Stimulated activated CD8-positive, alpha-beta memory T cell treated with anti-CD3 and anti-CD28 coated beads, Interleukin-4, amount 100 ng/mL, for 1 hour (primary cell): ENCODE data around the gene GLTPD2.

ENCODE experiments used
- DNase-seq, 2 donors: peaks; one replicate each; pipeline ENCODE4 v3.0.0-alpha.2; 2020; ENCODE audit warnings: low read depth in 2 of 2, low spot score in 1 of 2

GLTPD2 gene

DNA sequence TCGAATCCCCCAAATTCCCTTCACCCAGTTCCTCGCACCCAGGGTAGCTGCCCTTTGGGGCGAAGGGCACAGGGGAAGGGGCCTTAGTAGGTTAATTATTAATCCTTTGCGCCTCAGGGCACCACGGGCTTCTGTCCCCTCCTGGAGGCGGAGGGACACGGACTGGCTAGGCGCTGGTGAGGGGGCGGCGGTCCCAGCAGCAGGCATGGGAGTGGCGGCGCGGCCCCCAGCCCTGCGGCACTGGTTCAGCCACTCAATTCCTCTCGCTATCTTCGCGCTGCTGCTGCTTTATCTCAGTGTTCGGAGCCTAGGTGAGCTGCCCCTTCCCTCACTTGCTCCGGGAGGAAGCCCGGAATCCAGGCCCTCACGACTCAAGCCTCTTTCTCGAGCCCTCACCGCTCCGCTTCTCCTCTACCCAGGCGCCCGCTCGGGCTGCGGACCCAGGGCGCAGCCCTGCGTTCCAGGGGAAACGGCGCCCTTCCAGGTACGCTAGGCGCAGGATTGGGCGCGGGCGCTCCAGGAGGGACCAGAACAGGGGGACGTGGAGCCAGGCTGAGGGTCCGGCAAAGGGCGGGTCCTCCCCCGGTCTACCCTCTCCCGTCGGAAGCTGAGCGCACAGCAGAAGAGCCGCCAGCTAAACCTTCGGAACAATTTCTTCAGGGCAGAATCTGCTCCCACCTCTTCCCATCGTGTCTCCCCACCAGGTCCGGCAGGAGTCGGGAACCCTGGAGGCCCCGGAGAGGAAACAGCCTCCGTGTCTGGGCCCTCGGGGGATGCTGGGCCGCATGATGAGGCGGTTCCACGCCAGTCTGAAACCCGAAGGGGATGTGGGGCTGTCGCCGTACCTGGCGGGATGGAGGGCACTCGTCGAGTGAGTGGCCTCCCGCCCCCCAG lies at the start of gene GLTPD2:
Gene GLTPD2 (plus strand): TSS at position 158 of the 894 bp plus-strand sequence. CDS start 48 bp downstream, at position 206.
- DNase-seq = no peak

DNA sequence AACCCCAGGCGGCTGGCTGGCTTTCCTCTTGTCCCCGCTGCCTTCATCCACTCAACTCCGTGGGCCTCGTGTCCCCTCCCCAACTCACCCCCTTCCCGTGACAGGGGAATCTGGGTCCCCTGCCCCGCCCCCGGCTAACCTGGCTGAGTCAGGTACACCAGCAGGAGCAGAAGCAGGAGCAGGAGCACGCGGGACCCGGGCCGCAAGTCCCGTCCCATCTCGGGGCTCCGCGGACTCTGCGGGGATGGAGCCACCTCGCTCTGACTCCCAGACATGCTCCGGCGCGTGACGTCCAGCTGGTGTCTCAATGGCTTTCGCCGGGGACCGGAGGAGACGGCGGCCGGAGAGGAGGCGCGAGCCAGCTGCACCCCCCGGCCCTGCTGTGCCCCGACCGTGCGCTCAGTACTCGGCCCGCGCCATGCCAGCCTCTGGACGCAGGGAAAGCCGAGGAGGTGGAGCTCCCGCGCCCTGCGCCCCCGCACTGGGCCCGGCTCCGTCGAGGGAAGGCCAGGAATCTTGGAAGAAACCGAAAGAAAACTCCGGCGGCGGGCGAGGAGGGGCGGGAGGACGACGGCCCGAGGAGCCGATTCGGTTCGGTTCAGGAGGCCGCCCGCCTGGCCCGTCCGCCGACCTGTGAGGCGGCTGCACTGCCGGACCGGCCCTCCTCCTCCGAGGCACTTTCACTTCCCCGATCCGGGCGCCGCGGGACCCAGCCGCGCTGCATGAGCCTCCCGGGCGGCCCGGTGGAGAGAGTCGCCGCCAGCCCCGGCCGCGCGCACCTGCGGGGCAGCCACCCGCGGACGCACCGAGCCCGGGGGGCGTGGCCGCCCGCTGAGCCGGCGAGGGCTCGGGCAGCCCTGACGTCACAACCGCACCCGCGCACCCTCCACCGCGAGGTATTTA lies 49.4 kb upstream of the GLTPD2 start, which contains the start of the genes CXCL16 and ZMYND15:
Gene CXCL16 (minus strand): TSS at position 807 of the 903 bp plus-strand sequence. CDS start 589 bp downstream, at position 218.
Gene ZMYND15 (plus strand): TSS at position 712 of the 903 bp plus-strand sequence. CDS start 716 bp downstream, outside the sequence.
- DNase-seq = peak in 1 of 2 donors; percentile 38

GRCh38 chr17:4740025-4740351 lies 48.8 kb upstream of the GLTPD2 start:
- no peak for DNase-seq

DNA sequence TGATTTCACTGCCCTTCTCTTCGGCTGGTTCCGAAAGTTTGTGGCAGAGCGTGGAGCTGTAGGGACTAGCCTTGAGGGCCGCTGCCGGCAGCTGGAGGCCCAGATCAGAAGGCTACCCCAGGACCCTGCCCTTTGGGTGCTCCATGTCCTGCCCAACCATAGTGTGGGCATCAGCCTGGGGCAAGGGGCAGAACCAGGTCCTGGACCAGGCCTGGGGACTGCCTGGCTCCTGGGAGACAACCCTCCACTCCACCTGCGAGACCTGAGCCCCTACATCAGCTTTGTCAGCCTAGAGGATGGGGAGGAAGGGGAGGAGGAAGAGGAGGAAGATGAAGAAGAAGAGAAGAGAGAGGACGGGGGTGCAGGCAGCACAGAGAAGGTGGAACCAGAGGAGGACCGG lies 48.2 kb upstream of the GLTPD2 start:
- DNase-seq = no peak

DNA sequence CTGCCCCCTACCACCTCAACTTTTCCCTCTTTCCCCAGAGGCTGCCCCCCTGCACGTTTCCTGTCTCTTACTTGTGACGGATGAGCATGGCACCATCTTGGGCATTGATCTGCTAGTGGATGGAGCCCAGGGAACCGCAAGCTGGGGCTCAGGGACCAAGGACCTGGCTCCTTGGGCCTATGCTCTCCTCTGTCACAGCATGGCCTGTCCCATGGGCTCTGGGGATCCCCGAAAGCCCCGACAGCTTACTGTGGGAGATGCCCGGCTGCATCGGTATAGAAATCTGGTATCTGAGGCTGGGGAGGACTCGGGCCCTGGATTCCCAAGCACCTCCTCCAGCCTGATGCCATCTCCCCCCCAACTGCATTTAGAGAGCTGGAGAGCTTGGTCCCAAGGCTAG lies 47.2 kb upstream of the GLTPD2 start:
- DNase-seq = no peak

GRCh38 chr17:4742133-4742532 lies 46.6 kb upstream of the GLTPD2 start:
- no peak for DNase-seq

GRCh38 chr17:4742629-4743028 lies 46.1 kb upstream of the GLTPD2 start:
- no peak for DNase-seq

DNA sequence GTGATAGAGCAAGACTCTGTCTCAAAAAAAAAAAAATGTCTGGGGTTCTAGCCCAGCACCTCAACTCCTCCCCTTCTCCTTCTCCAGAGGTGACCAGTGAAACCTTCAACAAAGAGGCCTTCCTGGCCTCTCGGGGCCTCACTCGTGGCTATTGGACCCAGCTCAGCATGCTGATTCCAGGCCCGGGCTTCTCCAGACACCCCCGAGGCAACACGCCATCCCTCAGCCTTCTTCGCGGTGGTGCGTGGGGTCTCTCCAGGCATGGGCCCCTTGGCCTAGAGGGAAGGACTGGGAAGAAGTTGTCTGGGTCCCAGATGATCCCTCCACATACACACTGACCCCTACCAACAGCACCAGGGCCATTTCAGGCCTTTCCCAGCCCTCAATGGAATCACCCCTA lies 45.5 kb upstream of the GLTPD2 start:
- DNase-seq = no peak

DNA sequence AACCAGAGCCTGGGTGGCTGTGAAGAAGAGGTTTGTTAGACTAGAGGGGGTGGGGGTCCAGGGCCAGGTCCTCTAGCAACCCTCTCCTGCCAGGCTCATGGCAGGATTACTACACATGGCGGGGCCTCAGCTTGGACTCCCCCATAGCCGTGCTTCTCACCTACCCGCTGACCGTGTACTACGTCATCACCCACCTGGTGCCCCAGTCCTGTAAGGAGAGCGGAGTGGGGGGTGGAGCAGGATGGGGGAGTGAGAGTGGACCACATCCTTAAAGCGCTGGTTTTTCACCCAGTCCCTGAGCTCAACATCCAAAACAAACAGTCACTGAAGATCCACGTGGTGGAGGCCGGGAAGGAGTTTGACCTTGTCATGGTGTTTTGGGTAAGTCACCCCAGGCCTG lies 44.9 kb upstream of the GLTPD2 start:
- no peak for DNase-seq

DNA sequence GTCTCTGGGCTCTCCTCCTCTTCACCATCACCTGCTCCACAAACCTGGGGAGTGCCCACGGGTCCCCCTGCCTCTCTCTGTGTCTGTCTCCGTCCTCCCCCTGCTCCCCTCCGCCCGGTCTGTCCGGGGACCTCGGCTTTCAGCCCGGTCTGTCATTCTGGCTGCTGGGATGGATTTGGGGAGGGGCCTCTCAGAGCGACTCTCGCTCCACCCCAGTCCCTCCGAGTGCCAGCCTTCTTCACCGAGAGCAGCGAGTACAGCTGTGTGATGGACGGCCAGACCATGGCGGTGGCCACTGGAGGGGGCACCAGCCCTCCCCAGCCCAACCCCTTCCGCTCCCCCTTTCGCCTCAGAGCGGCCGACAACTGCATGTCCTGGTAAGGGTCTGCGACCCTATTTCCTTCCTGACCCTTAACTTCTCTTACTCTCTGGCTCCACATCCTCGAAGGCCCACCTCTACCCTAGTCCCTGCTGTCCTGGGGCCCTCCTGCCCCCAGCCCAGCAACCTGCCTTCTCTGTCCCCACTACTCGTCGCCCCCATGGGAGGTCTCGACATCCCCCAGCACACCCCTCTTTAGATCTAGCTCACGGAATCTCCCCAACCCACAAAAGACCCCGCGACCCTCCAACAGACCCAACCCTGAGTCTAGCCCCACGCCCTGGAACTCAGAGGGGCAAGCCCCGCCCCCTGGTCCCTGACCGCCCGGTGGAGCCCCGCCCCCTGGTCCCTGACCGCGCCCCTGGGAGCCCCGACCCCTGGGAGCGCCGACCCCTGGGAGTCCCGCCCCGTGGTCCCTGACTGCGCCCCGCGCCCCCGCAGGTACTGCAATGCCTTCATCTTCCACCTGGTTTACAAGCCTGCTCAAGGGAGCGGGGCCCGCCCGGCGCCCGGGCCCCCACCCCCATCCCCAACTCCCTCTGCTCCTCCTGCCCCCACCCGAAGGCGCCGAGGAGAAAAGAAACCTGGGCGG lies 43.5 kb upstream of the GLTPD2 start:
- no peak for DNase-seq

- DNase-seq = no peak
Measured at GRCh38 chr17:4747847-4748246, 40.9 kb upstream of the GLTPD2 start.

DNA sequence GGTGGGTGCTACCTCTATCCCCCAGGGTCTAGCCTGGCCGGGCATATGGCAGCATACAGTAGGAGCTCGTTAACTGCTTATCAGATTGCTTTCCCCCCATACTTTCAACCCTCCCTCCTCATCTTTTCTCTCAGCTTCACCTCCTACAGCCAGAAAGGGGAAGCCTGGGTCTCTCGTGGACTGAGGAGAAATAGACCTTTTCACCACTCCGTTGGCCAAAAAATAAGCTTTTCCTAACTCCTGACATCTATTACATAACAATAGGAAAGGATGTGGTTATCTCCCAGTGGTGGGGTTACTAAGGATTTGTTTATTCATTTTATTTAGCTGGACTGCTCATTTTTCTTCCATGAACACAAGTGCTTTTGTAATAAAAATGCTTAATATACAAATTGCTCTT lies 40.1 kb upstream of the GLTPD2 start:
- DNase-seq = no peak

DNA sequence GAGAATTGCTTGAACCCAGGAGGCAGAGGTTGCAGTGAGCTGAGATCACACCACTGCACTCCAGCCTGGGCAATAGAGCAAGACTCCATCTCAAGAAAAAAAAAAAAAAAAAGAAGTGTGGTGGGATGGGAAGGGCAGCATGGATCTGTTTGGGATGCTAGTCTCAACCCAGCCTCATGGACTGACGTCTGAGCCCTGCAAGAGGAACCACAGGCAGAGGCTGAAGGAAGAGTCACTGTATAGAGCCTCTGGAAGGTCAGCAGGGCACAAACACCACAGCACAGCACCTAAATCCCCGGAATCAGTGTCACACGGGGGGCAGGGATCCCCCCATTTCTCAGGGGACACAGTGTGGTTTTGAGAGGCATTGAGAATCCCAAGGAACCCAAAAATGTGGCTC lies 38.2 kb upstream of the GLTPD2 start:
- DNase-seq = no peak

GRCh38 chr17:4751932-4752331 lies 36.8 kb upstream of the GLTPD2 start:
- DNase-seq = no peak

- DNase-seq = no peak
Measured at GRCh38 chr17:4753392-4753791, 35.4 kb upstream of the GLTPD2 start.

GRCh38 chr17:4759776-4760236 lies 29.0 kb upstream of the GLTPD2 start:
- DNase-seq = no peak

DNA sequence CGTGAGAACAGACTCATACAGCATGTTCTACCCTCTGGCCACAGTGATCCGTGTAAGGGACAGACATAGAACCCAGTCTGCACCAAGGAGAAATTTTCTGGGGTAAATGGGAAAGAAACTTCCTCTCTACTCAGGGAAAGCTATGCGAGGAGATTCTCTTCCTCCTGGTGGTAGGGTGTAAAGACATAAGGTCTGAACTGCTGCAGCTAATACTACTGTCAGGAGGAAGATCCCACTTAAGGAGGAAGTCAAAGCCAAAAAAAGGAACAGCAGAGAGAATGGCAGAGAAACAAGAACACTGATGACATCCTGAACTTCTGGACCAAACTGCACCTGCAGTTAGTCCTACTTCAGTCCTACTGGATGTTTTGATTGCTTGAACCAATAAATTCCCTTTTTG lies 24.2 kb upstream of the GLTPD2 start:
- DNase-seq = no peak

DNA sequence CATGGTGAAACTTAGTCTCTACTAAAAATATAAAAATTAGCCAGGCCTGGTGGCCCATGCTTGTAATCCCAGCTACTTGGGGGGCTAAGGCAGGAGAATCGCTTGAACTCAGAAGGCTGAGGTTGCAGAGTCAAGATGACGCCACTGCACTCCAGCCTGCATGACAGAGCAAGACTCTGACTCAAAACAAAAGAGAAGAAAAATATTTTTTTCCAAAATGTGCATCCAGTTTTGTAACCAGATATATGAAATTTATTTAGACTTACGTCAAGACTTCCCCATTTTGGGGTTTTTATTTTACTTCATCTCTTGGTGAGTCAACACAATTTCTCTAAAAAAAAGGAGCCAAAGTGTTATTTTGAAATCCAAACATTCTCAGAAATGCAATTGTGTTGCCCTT lies 22.6 kb upstream of the GLTPD2 start:
- DNase-seq = no peak

- DNase-seq = no peak
Measured at GRCh38 chr17:4766723-4767122, 22.0 kb upstream of the GLTPD2 start.

DNA sequence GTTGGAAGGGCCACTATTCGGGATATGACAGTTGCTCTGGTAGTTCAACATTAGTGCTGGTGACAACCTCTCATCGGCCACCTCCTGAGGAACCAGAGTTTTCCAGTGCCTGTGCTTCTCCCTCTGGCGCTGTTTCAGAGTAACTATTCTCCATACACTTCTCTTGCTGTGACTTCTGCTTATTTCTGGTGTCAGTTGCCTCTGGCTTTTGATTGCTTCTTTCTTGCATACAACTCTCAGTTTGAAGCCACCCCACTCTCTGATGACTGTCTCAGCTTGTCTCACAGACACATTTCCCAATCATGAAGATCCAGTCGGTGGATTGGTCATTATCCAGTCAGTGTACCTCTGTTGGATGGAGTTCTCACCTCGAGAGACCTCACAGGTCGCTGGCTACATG lies 20.5 kb upstream of the GLTPD2 start:
- no peak for DNase-seq

DNA sequence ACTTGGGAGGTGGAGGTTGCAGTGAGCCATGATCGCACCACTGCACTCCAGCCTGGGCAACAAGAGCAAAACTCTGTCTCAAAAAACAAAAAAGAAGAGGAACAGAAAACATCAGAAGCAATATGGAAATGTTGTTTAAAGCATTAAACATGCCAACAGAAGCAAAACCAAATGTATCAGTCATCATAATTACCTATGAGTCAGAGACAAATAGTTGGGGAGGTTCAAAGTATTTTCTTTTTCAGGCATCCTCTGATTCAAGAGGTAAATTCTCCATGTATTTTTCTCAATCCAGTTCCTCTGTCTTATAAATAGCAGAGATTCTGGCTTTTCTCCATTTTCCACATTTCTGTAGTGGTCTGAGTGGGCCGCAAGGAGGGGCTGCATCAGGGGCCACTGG lies 19.1 kb upstream of the GLTPD2 start:
- no peak for DNase-seq
